WTC11 (cell line): ENCODE results near the gene SLC10A3. TPM values are rescaled to one million over a fixed set of nuclear protein-coding genes. Genes with fewer than 3 reads are reported as not detected.

Experiments
- ATAC-seq: fragments of 200-7000 bp; cut with Tn5 transposase; 2 replicates; pipeline ENCODE4 v1.10.0; 2021; ENCODE audit warnings: mild to moderate bottlenecking, moderate library complexity
- CTCF ChIA-PET: fragments of 300-600 bp; sonication (Branson Sonifier 250); formaldehyde crosslinking; loops from one replicate; lab custom pipeline; 2021; ENCODE audit warnings: antibody characterized with exemption; lab: Charles Lee
- POLR2A ChIA-PET: fragments of 350-600 bp; sonication (Branson Sonifier 250); formaldehyde crosslinking; loops from one replicate; lab custom pipeline; 2021; ENCODE audit warnings: antibody characterized with exemption; lab: Charles Lee
- DNase-seq: peaks from one replicate; pipeline ENCODE4 v3.0.0; 2021; ENCODE audit warnings: low spot score
- H3K27ac Mint-ChIP-seq: 2 replicates; pipeline ENCODE4 v1.8.0; 2021; ENCODE audit warnings: mixed read lengths
- H3K27me3 Mint-ChIP-seq: 2 replicates; pipeline ENCODE4 v1.8.0; 2021; ENCODE audit warnings: low read depth, mild to moderate bottlenecking, moderate library complexity, mixed read lengths
- H3K36me3 Mint-ChIP-seq: 2 replicates; pipeline ENCODE4 v1.8.0; 2021; ENCODE audit warnings: mixed read lengths
- H3K4me1 Mint-ChIP-seq: 2 replicates; pipeline ENCODE4 v1.8.0; 2022; ENCODE audit warnings: mixed read lengths
- H3K4me3 Mint-ChIP-seq: 2 replicates; pipeline ENCODE4 v1.8.0; 2021; ENCODE audit warnings: mild to moderate bottlenecking, moderate library complexity, mixed read lengths
- H3K9me3 Mint-ChIP-seq: 2 replicates; pipeline ENCODE4 v1.8.0; 2021; ENCODE audit warnings: mixed read lengths
- ESRRA ChIP-seq: sonication (generic); formaldehyde crosslinking; IDR thresholded peaks from 2 replicates; pipeline ENCODE4 v1.8.1; 2022; ENCODE audit warnings: mild to moderate bottlenecking, missing genetic modification reagents, borderline replicate concordance
- GRHL2 ChIP-seq: fragments of 250-450 bp; sonication (Bioruptor Pico); IDR thresholded peaks from 2 replicates; pipeline ENCODE4 v1.8.0; 2022; ENCODE audit warnings: mild to moderate bottlenecking, moderate library complexity; ENCODE audit not compliant: insufficient replicate concordance, severe bottlenecking
- NFE2L1 ChIP-seq: sonication (generic); formaldehyde crosslinking; IDR thresholded peaks from 2 replicates; pipeline ENCODE4 v1.8.1; 2023; ENCODE audit warnings: missing genetic modification reagents
- NR3C1 ChIP-seq: sonication (generic); formaldehyde crosslinking; conservative IDR thresholded peaks from 2 replicates; pipeline ENCODE4 v1.8.1; 2023; ENCODE audit warnings: low read depth, mild to moderate bottlenecking, missing genetic modification reagents
- OVOL2 ChIP-seq: fragments of 250-450 bp; sonication (Bioruptor Pico); IDR thresholded peaks from 2 replicates; pipeline ENCODE4 v1.9.0; 2021; ENCODE audit warnings: mild to moderate bottlenecking, borderline replicate concordance
- ZNF138 ChIP-seq: sonication (generic); formaldehyde crosslinking; conservative IDR thresholded peaks from 2 replicates; pipeline ENCODE4 v1.8.1; 2022; ENCODE audit warnings: mild to moderate bottlenecking, moderate library complexity, missing genetic modification reagents
- ZNF416 ChIP-seq: fragments of 250-450 bp; sonication (Bioruptor Pico); IDR thresholded peaks from 2 replicates; pipeline ENCODE4 v1.9.0; 2021; ENCODE audit warnings: mild to moderate bottlenecking, inconsistent platforms
- total RNA-seq: library from RNA; stranded (reverse); gene quantifications from 3 replicates; pipeline ENCODE4 v1.2.3, GENCODE V29; 2021
- TF ChIP-seq, protein P1 (sequence below): sonication (generic); formaldehyde crosslinking; IDR thresholded peaks from 2 replicates; pipeline ENCODE4 v1.8.0; 2022; ENCODE audit warnings: mild to moderate bottlenecking, missing genetic modification reagents
- TF ChIP-seq, protein P2 (sequence below): sonication (generic); formaldehyde crosslinking; IDR thresholded peaks from 2 replicates; pipeline ENCODE4 v1.8.0; 2023; ENCODE audit warnings: mild to moderate bottlenecking, missing genetic modification reagents
- TF ChIP-seq, protein P3 (sequence below): sonication (generic); formaldehyde crosslinking; IDR thresholded peaks from 2 replicates; pipeline ENCODE4 v1.8.1; 2023; ENCODE audit warnings: mild to moderate bottlenecking, moderate library complexity, missing genetic modification reagents
- TF ChIP-seq, protein P4 (sequence below): sonication (generic); formaldehyde crosslinking; IDR thresholded peaks from 2 replicates; pipeline ENCODE4 v1.8.1; 2023; ENCODE audit warnings: mild to moderate bottlenecking, missing genetic modification reagents
- TF ChIP-seq, protein P5 (sequence below): sonication (generic); formaldehyde crosslinking; IDR thresholded peaks from 2 replicates; pipeline ENCODE4 v1.8.0; 2022; ENCODE audit warnings: mild to moderate bottlenecking, missing genetic modification reagents

Gene SLC10A3
- total RNA-seq, 1 experiment from 2014 or later: 9.8 TPM

DNA sequence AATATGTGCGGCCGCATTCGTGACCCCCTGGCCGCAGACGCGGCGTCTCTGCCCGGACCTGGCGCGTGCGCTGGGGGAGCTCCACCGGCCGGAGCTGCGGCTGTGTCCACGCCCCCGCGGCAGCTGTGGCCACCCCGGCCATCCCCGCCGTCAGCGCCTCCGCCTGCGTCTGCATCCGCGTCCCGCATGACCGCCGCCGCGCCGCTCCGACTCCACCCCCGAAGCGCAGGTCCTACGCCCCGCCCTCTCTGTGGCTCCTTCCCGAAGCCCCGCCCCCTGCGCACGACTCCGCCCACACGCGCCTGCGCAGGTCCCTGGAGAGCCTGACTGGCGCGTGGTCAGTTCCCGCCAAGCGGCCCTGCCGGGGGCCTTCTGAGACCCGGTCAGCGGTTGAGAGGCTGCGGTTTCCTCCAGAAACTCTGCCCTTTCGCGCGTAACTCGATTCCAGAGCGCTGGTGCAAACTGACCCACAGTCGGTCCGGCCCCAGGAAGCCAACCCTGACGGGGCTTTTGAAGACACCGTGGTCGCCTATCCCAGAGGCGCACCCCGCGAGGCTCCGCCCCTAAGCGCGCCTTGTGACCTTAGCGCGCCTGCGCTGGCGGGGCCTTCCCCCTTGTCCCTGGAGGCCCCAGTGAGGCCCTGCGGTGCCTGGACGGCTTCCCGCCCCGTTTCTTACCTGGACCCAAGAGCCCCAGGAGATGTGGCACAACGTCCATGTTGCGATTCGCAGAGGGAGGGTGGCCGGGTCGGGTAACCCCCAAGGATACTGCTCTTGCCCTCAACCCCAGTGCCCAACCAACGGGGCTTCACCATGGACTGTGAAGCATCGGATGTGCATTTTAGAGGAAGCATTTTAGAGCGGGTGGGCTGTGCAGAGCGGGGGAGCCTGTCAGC is 11.5 kb downstream of the SLC10A3 start, which contains the start of gene LAGE3 (continued):
- TF ChIP-seq, protein P1, sequence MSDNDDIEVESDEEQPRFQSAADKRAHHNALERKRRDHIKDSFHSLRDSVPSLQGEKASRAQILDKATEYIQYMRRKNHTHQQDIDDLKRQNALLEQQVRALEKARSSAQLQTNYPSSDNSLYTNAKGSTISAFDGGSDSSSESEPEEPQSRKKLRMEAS (CRISPR knock-in tag): peak; percentile 98
- TF ChIP-seq, all 79 proteins: peak for 20

DNA sequence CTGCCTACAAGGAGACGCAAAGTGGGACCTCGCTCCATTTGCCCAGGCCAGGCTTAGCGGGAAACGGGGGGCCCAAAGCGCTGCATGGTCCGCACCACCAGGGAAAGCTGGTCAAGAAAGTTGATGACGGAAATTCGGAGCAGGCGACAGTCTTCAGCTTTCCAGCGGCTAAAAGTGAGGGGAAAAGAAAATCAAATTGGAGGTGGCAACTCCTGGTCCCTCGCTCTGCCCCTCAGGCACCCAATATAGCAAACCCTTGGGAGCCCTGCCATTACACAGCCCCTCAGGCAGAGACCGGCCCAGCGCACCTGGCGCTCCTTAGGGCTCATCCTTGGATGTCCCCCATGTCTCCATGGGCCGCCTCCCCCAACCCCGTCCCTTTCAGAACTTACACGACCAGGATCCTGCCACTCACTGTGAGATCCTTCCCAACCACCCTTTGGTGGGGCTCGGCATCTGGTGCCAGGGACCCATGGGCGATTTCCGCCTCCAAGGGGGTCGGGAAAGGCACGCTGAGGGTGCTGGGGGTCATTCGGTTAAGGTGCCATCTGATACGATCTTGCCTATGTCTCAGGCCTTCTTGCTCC is 12.4 kb downstream of the SLC10A3 start:
- no peak for ATAC-seq
- no peaks in the 10 kb centered on the region; the same call in 1 of the 2 replicates for H3K36me3 Mint-ChIP-seq
- TF ChIP-seq OVOL2 (CRISPR knock-in tag): no peak
- no peak for TF ChIP-seq ZNF416
- no peak overlapping the region for H3K27ac Mint-ChIP-seq
- ChIA-PET CTCF (interaction anchor here (1.2 kb wide), 1 partner anchor 12 kb away, joined by 4 read pairs; the partner anchor contains the start of gene SLC10A3), POLR2A (interaction anchor here (0.9 to 1.4 kb wide), 2 partner anchors 13 to 39 kb away, joined by 3 to 8 read pairs; partner anchors contain the start of gene SLC10A3)
- peak overlapping the region; percentile 74 for H3K4me3 Mint-ChIP-seq
- H3K27me3 Mint-ChIP-seq: peaks cover 2% of the 10 kb centered on the region; the same call in 1 of the 2 replicates
- peaks cover 3% of the 10 kb centered on the region; the same call in 1 of the 2 replicates for H3K4me1 Mint-ChIP-seq
- no peak for DNase-seq
- no peaks in the 10 kb centered on the region for H3K9me3 Mint-ChIP-seq

DNA sequence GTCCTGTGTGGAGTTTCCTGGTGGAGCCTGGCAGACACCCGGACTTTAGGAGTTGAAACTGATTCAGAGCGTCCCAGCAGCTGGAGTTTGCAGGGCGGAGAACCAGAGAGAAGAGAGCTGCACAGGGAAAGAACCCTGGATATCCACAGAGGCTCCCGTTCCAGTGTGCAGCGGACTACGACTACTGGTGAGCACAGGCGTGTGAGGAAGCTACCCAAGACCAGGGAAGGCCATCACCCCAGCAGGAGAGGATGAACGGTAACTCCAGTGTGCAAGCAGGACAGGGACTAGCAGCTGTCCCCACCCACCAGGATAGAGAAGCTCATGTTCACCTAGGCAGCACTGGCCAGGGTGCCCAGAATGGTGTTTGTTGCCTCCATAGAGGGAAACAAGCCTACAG is 13.6 kb downstream of the SLC10A3 start:
- H3K27ac Mint-ChIP-seq: no peak overlapping the region
- ChIA-PET POLR2A (no interaction called here), CTCF (interaction anchor here (1.2 kb wide), 1 partner anchor 50 kb away, joined by 3 read pairs; no protein-coding TSS in a partner anchor)
- peaks cover 3% of the 10 kb centered on the region; the same call in 1 of the 2 replicates for H3K4me1 Mint-ChIP-seq
- no peak overlapping the region for H3K4me3 Mint-ChIP-seq
- DNase-seq: no peak
- H3K27me3 Mint-ChIP-seq: peaks cover 2% of the 10 kb centered on the region; the same call in 1 of the 2 replicates
- ATAC-seq: no peak
- no peaks in the 10 kb centered on the region; the same call in 1 of the 2 replicates for H3K36me3 Mint-ChIP-seq
- H3K9me3 Mint-ChIP-seq: no peaks in the 10 kb centered on the region
- no peak for TF ChIP-seq NFE2L1
- TF ChIP-seq NR3C1: no peak
- TF ChIP-seq ZNF138 (CRISPR knock-in tag): no peak
- TF ChIP-seq ESRRA (CRISPR knock-in tag): no peak
- TF ChIP-seq ZNF416: no peak
- TF ChIP-seq, protein P2, sequence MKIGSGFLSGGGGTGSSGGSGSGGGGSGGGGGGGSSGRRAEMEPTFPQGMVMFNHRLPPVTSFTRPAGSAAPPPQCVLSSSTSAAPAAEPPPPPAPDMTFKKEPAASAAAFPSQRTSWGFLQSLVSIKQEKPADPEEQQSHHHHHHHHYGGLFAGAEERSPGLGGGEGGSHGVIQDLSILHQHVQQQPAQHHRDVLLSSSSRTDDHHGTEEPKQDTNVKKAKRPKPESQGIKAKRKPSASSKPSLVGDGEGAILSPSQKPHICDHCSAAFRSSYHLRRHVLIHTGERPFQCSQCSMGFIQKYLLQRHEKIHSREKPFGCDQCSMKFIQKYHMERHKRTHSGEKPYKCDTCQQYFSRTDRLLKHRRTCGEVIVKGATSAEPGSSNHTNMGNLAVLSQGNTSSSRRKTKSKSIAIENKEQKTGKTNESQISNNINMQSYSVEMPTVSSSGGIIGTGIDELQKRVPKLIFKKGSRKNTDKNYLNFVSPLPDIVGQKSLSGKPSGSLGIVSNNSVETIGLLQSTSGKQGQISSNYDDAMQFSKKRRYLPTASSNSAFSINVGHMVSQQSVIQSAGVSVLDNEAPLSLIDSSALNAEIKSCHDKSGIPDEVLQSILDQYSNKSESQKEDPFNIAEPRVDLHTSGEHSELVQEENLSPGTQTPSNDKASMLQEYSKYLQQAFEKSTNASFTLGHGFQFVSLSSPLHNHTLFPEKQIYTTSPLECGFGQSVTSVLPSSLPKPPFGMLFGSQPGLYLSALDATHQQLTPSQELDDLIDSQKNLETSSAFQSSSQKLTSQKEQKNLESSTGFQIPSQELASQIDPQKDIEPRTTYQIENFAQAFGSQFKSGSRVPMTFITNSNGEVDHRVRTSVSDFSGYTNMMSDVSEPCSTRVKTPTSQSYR: no peak

DNA sequence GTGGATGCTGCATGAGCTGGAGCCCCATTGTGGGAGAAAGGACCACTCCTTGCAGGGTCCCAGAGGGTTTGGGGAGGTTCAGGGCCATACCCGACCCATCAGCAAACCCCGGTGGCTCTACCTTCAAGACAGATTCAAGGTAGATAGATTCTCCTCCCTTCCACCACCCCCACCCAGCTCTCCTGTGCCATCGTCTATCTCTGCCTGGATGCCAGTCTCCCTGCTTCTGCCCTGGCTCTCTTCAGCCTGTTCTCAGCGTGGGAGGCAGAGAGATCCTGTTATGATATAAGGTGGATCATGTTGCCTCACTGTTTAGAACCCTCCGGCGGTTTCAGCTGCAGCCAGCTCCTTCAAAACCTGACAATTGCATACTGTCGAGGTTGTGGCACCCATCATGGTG is 16.7 kb downstream of the SLC10A3 start:
- CTCF ChIA-PET: interaction anchor here (0.7 kb wide), 1 partner anchor 53 kb away, joined by 3 read pairs; no protein-coding TSS in a partner anchor
- H3K4me1 Mint-ChIP-seq: no peaks in the 10 kb centered on the region
- peaks cover 2% of the 10 kb centered on the region; the same call in 1 of the 2 replicates for H3K27me3 Mint-ChIP-seq
- no peak overlapping the region for H3K4me3 Mint-ChIP-seq
- no peak for ATAC-seq
- TF ChIP-seq, protein P3, sequence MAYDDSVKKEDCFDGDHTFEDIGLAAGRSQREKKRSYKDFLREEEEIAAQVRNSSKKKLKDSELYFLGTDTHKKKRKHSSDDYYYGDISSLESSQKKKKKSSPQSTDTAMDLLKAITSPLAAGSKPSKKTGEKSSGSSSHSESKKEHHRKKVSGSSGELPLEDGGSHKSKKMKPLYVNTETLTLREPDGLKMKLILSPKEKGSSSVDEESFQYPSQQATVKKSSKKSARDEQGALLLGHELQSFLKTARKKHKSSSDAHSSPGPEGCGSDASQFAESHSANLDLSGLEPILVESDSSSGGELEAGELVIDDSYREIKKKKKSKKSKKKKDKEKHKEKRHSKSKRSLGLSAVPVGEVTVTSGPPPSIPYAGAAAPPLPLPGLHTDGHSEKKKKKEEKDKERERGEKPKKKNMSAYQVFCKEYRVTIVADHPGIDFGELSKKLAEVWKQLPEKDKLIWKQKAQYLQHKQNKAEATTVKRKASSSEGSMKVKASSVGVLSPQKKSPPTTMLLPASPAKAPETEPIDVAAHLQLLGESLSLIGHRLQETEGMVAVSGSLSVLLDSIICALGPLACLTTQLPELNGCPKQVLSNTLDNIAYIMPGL (CRISPR knock-in tag): no peak
- TF ChIP-seq, protein P4, sequence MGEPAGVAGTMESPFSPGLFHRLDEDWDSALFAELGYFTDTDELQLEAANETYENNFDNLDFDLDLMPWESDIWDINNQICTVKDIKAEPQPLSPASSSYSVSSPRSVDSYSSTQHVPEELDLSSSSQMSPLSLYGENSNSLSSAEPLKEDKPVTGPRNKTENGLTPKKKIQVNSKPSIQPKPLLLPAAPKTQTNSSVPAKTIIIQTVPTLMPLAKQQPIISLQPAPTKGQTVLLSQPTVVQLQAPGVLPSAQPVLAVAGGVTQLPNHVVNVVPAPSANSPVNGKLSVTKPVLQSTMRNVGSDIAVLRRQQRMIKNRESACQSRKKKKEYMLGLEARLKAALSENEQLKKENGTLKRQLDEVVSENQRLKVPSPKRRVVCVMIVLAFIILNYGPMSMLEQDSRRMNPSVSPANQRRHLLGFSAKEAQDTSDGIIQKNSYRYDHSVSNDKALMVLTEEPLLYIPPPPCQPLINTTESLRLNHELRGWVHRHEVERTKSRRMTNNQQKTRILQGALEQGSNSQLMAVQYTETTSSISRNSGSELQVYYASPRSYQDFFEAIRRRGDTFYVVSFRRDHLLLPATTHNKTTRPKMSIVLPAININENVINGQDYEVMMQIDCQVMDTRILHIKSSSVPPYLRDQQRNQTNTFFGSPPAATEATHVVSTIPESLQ (CRISPR knock-in tag): no peak
- TF ChIP-seq, protein P5, sequence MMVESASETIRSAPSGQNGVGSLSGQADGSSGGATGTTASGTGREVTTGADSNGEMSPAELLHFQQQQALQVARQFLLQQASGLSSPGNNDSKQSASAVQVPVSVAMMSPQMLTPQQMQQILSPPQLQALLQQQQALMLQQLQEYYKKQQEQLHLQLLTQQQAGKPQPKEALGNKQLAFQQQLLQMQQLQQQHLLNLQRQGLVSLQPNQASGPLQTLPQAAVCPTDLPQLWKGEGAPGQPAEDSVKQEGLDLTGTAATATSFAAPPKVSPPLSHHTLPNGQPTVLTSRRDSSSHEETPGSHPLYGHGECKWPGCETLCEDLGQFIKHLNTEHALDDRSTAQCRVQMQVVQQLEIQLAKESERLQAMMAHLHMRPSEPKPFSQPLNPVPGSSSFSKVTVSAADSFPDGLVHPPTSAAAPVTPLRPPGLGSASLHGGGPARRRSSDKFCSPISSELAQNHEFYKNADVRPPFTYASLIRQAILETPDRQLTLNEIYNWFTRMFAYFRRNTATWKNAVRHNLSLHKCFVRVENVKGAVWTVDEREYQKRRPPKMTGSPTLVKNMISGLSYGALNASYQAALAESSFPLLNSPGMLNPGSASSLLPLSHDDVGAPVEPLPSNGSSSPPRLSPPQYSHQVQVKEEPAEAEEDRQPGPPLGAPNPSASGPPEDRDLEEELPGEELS (CRISPR knock-in tag): no peak
- no peak for TF ChIP-seq GRHL2 (CRISPR knock-in tag)
- DNase-seq: no peak
- H3K27ac Mint-ChIP-seq: no peak overlapping the region
- peaks cover 2% of the 10 kb centered on the region; the same call in 1 of the 2 replicates for H3K36me3 Mint-ChIP-seq
- POLR2A ChIA-PET: no interaction called here
- no peaks in the 10 kb centered on the region for H3K9me3 Mint-ChIP-seq
